DND-41 (cell line): ENCODE data around the gene GPALPP1.

ENCODE experiments used
- CTCF ChIP-seq: IDR thresholded peaks from 2 replicates; pipeline ENCODE4 v1.5.1; 2012; ENCODE audit warnings: borderline replicate concordance, low read length, moderate library complexity, mild to moderate bottlenecking; ENCODE audit not compliant: poor library complexity, severe bottlenecking; ENCODE audit errors: extremely low read depth
- EZH2 ChIP-seq: IDR thresholded peaks from 3 replicates; pipeline ENCODE4 v1.6.1; 2012; ENCODE audit warnings: borderline replicate concordance, low read depth, mild to moderate bottlenecking, moderate library complexity, low read length, inconsistent platforms; ENCODE audit not compliant: severe bottlenecking

GRCh38 chr13:44989941-44990340, 603 bp downstream of the GPALPP1 start:
- TF ChIP-seq CTCF (no peak), EZH2 (no peak)
